Right ventricle myocardium superior (tissue), 1 donor: ENCODE results near the gene KIAA1328. TPM values are rescaled to one million over a fixed set of nuclear protein-coding genes. Genes with fewer than 3 reads are reported as not detected.
A peak's percentile ranks its signal among the peaks of the same experiment; 100 is the strongest.

Experiments used
- ATAC-seq: fragments of 200-7000 bp; cut with Tn5 transposase; one replicate; pipeline ENCODE4 v1.9.1; 2020; ENCODE audit warnings: mild to moderate bottlenecking; ENCODE audit not compliant: poor library complexity
- DNase-seq: peaks from one replicate; pipeline ENCODE4 v3.0.0-alpha.2; 2020
- intact Hi-C: fragments of 100-400 bp; cut with DNase I; formaldehyde crosslinking; loops from one replicate; pipeline ENCODE4 v1.11.2; 2022
- total RNA-seq: library from RNA; stranded (reverse); fragmentation: NEBNext Ultra II Directional; extraction: Animal tissue kit (Norgen Biotek cat#: 25700); gene quantifications from one replicate; pipeline ENCODE4 v1.2.1, GENCODE V29; 2021
- donor health status: DM: no; HTN: yes; CAD: no; lungs with severe emphysema.

KIAA1328 gene
- total RNA-seq, 1 donor from 2014 or later, result 3.6 TPM

- ATAC-seq (no peak), DNase-seq (no peak)
- intact Hi-C loops, result no loop called here
Observed at GRCh38 chr18:37170984-37171383, 342.1 kb downstream of the KIAA1328 start.

GRCh38 chr18:37173384-37173783, 344.5 kb downstream of the KIAA1328 start:
- ATAC-seq (no peak), DNase-seq (no peak)
- intact Hi-C loops, result no loop called here

GRCh38 chr18:37175727-37176620, 347.0 kb downstream of the KIAA1328 start:
- intact Hi-C loops, result no loop called here
- DNase-seq, result no peak
- ATAC-seq, result no peak

- ATAC-seq (no peak), DNase-seq (no peak)
- intact Hi-C loops, result no loop called here
Observed at GRCh38 chr18:37176621-37176934, 347.7 kb downstream of the KIAA1328 start.

- DNase-seq (no peak), ATAC-seq (no peak)
- intact Hi-C loops, result no loop called here
Observed at GRCh38 chr18:37179384-37179783, 350.5 kb downstream of the KIAA1328 start.

- intact Hi-C loops, result no loop called here
- DNase-seq (no peak), ATAC-seq (no peak)
Observed at GRCh38 chr18:37180086-37180485, 351.2 kb downstream of the KIAA1328 start.

- DNase-seq (no peak), ATAC-seq (peak; percentile 73)
- intact Hi-C loops, result no loop called here
Observed at GRCh38 chr18:37182340-37183135, 353.6 kb downstream of the KIAA1328 start.

GRCh38 chr18:37184209-37184868, 355.4 kb downstream of the KIAA1328 start:
- ATAC-seq, result no peak
- intact Hi-C loops, result no loop called here
- DNase-seq, result no peak

- no peak for ATAC-seq
- no peak for DNase-seq
- intact Hi-C loops, result no loop called here
Observed at GRCh38 chr18:37188016-37188791, 359.3 kb downstream of the KIAA1328 start.

- intact Hi-C loops, result no loop called here
- ATAC-seq, result no peak
- DNase-seq, result no peak
Observed at GRCh38 chr18:37199741-37200140, 370.8 kb downstream of the KIAA1328 start.

GRCh38 chr18:37207343-37207742, 378.4 kb downstream of the KIAA1328 start:
- ATAC-seq (no peak), DNase-seq (no peak)
- intact Hi-C loops, result no loop called here

- intact Hi-C loops, result no loop called here
- DNase-seq (no peak), ATAC-seq (no peak)
Observed at GRCh38 chr18:37210781-37211180, 381.9 kb downstream of the KIAA1328 start.

- intact Hi-C loops, result no loop called here
- DNase-seq, result no peak
- ATAC-seq, result no peak
Observed at GRCh38 chr18:37218022-37218590, 389.2 kb downstream of the KIAA1328 start.

- no peak for ATAC-seq
- no peak for DNase-seq
- intact Hi-C loops, result no loop called here
Observed at GRCh38 chr18:37219257-37219656, 390.3 kb downstream of the KIAA1328 start.

- DNase-seq (no peak), ATAC-seq (no peak)
- intact Hi-C loops, result no loop called here
Observed at GRCh38 chr18:37222354-37222998, 393.5 kb downstream of the KIAA1328 start.

- DNase-seq (no peak), ATAC-seq (no peak)
- intact Hi-C loops, result no loop called here
Observed at GRCh38 chr18:37222999-37223378, 394.1 kb downstream of the KIAA1328 start.

- ATAC-seq, result no peak
- intact Hi-C loops, result no loop called here
- no peak for DNase-seq
Observed at GRCh38 chr18:37225279-37225678, 396.4 kb downstream of the KIAA1328 start.

- ATAC-seq, result peak; percentile 43
- no peak for DNase-seq
- intact Hi-C loops, result no loop called here
Observed at GRCh38 chr18:37230768-37231167, 401.8 kb downstream of the KIAA1328 start.
